GM21619 (cell line): ENCODE results near the gene PM20D1.

ENCODE experiments used
- ATAC-seq: cut with Tn5 transposase; IDR thresholded peaks from one replicate; pipeline ENCODE4 v1.9.1; 2021; ENCODE audit not compliant: unreplicated experiment

The PM20D1 gene

DNA sequence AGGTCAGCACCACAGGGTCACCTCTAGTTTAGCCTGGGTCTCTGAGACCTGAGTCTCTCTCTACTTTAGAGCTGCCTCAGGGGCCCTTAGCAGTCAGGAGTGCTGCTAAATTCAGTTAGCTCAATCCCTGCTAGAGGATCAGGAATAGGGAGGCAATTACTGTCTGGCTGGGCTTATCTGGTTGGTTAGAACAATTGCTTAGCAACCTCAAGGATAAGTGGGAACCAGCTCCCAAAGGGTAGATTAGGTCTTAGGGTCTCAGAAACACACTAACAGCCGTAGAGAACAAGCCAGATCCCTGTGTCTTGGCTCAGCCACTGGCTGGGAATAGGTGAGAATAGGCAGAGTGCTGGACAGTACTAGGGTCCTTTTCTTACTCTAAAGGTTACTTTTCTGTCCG lies 7.7 kb downstream of the PM20D1 start:
- no peak for ATAC-seq

DNA sequence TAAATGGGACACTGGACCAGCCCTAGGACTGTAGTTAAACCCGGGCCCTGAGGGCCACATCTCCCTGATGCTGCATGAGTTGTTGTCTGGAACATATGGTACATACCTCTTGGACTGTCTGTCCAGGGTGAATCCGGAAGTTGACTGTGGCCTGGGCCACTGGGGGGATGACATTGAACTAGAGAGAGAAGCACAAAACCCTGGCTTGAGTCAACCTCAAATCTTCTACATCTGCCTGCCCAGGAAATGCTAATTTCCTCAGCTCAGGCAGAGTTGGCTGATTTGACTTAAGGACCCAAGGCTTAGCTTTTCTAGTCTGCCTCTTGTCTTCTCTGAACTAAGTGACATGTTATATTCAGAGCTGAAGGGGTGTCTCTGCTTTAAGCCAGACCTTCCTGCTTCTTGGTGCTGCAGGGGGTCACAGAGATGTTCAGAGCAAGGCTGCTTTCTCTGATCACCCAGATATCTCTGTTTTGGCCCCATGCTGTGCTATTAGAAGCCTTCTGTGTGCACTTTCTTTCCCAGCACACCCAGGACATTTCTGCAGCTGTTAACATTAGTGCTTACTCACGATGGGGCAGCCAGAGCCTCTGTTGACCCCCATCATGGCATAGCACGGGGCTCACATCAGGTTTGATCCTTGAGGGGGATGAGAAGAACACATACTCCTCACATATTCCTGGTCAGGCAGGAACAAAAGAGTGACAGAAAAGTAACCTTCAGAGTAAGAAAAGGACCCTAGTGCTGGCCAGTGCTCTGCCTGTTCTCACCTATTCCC lies 9.6 kb downstream of the PM20D1 start:
- ATAC-seq = no peak

DNA sequence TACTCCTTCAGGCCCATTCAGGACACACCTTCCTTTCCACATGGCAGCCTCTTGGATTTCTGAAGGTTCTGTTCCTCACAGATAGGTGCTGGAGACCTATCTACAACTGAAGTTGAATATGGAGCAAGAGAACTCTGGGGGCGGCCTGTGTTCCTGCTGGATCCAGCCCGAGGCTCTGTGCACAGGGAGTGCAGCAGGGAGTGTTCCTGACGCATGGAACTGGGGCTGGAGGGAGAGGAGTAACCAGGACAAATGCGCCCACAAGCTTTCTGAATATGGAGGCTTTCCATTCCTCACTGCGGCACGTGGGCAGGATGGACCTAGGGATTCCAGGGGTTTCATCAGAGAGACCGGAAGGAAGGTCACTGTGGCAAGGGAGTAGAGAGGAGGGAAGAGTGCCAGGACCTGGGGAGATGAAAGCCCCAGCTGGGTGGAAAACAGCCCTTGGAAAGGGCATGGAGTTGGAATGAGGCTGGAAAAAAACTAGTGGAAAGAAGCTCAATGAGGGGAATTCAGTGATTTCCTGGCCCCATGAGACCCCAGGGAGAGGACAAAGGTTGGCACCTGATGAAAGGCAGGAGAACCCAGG lies 12.5 kb downstream of the PM20D1 start:
- ATAC-seq = no peak

DNA sequence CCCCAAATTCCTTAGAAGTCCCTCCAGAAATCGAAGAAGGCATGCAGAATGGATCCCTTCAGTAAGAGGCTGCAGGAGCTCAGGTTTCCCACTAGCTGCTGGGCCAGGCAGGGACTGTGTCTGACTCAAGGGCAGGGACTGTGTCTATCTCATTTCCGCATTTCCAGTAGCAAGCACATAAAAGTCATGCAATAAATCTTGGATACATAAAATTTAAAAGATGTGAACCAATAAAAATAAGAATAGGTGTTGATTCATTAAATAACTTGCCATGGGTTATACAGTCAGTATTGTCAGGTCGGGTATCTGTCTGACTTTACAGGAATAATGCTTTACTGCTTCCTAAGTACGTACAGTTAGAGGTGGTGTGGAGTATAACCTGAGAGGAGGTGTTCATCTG lies 15.2 kb downstream of the PM20D1 start:
- ATAC-seq = no peak

DNA sequence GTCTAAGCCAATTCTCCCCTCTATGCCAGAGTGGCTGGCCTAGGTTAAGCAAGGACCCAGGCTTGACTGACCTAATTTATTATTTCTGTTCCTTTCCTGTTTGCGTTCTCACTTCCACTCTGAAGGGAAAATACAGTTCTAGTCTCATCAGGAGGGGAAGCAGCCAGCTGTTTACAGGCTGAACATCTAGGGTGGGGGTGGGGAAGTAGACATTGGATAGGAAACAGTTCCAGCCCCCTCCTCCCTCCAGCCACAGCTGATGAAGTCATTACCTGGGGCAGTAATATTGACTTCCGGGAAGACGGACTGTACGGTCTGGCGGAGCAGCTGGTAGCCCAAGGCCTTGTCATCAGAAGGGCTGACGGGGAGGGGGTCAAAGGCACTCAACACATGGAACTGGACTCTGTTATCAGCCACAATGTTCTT lies 17.6 kb downstream of the PM20D1 start:
- no peak for ATAC-seq

DNA sequence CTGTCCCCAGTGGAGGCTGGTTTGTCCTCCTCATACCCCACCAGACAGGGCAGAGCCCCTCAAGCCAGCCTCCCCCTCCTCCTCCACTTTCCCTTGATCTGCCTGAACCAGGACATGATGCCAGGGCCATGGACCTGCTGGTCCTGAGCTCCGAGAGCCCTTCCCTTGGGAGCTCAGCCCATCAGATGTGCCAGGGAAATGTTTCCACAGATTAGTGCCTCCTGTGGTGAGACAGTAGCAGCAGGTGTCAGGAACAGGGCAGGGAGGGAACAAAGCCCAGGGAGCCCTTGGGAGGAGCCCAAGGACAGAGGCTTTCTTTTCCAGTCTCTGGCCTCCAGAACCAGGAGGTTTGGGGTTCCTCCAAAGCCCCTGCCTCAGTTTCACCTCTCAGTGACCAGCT lies 22.3 kb downstream of the PM20D1 start:
- no peak for ATAC-seq

DNA sequence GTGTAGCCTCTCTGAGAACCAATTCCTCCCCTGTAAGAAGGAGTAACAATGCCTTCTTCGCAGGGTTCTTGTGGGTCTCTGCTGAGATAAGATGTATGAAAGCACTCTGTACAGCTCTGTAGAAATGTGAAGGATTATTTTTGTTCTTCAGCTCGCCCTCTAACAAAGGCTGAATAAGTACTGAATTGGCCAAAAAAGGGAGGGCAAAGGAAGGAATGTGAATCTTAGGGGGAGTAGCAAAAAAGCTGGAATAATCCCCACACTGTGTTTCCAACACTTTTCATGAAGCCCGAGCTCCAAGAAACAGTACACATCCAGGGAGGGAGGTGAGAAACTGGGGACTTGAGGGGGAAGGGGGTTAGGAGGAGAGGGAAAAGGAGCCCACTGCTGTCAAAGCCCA lies 22.9 kb downstream of the PM20D1 start:
- ATAC-seq = no peak

DNA sequence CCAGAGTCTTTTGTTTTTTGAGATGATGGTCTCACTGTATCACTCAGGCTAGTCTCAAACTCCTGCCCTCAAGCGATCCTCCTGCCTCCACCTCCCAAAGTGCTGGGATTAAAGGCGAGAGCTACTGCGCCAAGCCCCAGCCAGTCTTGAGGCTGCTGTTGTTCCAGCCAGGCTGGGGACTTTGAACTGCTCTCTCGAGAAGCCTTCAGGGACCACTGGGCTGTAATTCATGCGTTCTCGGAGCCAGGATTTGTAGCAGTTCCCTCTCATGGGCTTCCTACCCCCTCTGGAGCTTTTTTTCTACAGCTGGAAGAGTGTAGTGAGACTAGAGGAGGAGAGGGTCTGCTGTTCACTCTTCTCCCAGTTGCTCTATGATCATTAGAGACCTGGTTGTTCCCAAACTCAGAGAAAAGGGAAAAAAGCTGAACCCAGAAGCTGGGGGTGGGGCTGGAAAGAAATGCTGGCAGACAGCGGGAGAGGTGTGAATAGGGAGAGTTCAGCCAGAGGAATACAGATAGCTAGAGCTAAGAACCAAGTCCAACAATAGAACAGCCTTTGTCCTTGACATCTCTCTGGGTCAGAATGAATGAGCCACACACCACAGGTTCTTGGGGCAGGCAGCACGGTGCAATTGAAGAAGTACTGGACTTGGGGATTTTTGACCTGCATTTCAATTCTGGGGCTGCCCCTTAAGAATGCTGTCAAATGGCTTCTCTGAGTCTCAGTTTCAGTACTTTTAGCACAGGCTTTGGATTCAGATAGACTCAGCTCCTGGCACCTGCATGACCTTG lies 23.7 kb downstream of the PM20D1 start:
- ATAC-seq = no peak

DNA sequence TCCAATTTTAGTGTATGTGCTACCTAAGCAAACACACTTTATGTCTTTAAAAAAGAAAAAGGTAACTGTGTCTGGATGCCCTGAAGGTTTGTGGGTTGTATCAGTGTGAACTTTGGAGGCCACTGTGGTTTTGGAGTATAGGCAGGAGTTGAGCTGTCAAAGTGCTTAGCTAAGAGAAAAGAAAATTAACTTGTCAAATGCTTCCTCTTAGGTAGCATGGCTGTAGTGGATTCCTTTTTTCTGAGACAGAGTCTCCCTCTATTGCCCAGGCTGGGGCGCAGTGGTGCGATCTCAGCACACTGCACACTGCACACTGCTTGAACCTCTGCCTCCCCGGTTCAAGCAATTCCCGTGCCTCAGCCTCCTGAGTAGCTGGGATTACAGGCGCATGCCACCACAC lies 25.8 kb downstream of the PM20D1 start:
- no peak for ATAC-seq

DNA sequence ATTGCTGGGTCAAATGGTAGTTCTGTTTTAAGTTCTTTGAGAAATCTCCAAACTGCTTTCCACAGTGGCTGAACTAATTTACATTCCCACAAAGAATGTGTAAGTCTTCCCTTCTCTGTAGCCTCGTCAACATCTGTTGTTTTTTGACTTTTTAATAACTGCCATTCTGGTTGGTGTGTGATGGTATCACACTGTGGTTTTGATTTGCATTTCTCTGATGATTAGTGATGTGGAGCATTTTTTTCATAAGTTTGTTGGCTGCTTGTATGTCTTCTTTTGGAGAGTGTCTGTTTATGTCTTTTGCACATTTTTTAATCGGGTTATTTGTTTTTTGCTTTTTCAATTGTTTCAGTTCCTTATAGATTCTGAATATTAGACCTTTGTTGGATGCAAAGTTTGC lies 26.7 kb downstream of the PM20D1 start:
- peak; percentile 48 for ATAC-seq

DNA sequence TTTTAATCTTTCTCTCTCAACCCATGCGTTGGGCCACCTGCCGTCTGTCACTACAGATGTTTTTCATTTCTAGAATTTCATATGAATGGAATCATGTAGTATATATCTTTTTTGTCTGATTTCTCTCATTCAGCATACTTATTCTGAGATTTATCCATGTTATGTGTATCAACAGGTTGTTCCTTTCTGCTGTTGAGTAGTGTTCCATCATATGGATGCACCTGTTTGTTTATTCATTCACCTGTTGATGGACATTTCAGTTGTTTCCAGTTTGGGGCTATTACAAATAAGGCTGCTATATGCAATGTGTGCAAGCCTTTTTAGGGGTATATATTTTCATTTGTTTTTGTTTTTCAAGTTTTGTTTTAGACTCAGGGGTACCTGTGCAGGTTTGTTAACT lies 27.5 kb downstream of the PM20D1 start:
- ATAC-seq = no peak

DNA sequence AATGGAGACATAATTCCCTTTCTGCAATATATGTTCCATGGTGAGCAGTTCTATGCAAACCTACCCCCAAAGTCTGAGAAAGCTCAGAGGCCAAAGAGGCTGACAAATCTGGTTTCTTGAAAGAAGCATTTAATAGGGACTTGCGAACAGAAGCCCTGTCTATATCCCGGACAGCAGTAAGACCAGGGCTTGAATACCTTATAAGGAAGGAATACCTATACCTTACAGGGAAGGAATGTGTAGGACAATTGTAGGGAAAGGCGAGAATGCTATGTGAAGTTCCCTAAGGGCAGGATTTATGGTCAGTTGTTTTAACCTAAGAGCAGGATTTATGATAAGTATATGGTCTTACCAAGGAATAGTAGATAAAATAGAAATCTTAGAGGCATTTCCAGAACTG lies 31.9 kb downstream of the PM20D1 start:
- ATAC-seq = no peak

DNA sequence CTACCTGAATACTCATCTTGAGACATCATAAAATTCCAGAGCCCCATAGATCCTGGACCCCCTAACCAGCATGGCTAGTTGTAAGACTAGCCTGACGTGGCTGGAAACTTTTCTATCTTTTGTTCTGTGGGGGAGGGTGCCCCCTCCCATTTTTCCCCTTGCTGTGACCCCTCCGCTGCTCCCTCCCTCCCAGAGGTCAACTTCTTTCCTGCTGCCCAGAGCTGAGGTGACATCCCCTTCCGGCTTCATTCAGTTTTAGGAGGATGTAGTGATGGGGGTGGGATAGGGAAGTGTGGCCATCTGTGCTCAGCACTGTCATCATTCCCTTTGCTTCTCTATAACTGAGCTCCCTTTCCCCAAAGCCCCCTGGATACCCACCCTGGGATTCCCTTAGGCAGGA lies 32.6 kb downstream of the PM20D1 start:
- ATAC-seq = no peak

DNA sequence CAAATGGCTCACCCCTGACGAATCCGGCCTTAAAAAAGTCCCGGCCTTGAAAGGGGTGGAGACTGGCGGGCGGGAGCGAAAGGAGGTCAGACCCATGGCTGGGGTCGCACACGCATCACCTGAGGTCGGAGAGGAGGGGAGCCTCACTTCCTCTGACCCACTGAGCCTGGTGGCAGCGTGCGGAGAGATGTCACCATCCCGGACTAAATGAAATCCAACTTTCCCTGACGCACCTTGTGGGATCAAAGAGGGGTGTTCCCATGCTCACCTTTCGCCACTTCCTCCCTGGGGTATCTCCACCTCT lies 36.2 kb downstream of the PM20D1 start:
- ATAC-seq = no peak

DNA sequence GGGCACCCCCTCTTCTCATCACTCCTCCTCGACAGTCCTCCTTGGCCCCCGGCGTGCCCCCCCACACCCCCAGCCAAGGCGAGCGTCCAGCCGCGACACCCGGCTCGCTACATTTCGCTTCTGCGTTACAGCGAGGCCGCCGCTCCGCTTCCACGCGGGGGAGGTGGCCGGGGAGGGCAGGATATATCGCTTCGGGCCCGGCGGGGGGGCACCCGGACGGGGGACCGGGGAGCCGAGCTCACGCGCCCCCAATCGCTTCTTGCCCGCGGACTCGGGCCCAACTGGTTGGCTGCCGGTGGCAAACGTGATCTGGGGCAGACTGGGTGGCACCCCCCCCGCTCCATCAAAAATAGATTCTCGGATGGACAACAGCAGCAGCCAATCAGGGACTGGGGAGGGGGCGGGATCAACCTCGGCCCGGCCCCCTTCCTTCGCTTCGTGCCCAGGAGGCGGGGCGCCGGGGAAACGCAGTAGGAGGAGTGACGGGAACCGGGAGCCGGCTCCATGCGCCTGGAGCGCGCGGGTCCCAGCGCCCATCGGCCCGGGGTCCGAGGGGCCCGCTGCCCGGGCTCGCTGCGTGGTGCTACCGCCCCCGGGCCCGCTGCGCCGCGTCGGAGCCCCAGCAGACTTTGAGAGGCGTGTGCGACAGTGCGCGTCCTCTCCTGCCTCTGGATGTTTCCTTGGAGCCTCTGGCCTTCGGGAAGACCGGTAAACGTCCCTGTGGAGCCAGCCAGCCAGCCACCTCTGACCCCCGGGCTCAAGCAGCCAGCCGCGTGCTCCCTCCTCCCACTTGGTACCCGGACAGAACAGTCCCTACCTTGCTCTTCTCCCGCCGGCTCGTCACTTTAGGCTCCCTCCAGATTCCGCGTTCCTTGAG lies 36.8 kb downstream of the PM20D1 start, which contains the start of gene SLC41A1:
SLC41A1 (minus strand) TSS at position 321 of the 877 bp plus-strand sequence. CDS start 2,757 bp downstream, outside the sequence.
- ATAC-seq = peak; percentile 88

DNA sequence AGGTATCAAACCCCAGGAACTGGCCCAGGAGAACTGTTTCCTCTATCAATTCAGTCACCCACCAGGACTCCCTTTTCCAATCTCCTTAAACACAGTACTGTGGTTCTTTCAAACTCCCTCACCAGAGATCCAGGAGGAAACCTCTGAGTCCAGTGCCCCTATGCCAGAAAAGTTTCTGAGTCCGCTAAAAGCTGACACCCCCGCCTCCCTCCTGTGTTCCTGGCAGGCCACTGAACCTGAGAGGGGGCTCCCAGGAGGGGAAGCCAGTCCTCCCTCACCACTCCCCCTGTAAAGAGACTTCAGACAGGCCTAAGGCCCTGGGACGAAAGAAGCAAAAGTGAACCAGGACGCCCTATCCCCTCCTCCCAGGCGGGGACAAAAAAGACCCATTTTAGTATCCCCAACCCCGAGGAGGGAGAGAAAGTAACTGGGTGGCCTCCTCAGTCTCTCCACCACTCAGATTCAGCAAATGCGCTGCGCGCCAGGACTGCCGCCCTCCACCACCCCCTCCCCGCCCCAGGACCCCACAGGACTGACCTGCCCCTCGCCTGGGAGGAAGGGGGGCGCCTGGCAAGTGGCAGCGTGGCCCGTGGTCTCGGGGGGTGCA lies 37.6 kb downstream of the PM20D1 start:
- ATAC-seq = peak; percentile 7

DNA sequence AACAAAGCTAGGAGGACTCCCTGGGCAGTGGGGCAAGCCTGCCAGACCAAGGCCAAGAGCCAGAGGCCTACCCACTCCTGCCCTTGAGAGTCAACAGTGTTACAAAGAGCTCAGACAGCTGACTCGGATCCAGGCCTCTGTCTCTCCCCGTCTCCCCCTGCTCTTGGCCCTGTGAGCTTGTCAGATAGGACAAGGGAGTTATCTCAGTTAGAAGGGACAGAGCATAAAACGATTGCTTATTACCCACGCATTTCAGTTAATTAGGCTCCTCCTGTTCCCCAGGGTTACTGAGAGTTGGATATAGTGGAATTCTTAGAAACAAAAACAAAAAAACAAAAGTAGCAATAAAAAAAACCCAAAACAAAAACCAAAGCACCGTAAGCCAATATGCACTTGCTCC lies 38.3 kb downstream of the PM20D1 start:
- no peak for ATAC-seq

DNA sequence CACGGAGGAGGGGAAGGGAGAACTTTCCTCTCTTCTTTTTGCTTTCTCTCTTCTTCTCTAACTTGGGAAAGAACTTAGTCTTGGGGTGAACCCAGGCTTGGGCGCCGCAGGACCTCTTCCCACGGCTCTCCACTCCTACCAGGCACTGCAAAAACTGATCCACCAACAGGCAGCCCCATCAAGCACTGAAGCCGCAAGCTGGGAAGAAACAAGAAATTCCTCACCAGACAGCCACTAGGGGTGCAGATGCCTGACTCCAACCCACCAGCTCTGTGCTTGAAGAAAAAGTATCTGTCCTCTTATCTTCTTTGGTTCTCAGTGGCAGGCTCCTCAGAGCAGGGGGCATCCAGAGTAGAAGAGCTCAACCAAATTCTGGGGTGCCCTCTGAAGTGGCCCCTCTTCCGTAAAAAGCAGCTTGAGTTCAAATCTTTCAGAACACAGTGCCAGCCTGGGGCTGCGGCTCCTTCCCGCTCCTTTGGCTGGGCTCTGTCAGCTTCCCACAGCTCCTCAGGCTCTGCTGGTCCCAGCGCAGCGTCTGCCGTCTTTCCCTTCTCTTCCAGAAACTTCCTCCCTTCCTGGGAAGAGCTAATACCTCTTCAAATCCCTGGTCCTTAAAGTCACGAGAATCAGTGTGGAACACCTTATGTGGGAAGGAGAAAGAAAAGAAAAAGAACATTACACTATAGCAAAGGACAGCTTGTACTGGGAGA lies 39.3 kb downstream of the PM20D1 start:
- ATAC-seq = no peak

DNA sequence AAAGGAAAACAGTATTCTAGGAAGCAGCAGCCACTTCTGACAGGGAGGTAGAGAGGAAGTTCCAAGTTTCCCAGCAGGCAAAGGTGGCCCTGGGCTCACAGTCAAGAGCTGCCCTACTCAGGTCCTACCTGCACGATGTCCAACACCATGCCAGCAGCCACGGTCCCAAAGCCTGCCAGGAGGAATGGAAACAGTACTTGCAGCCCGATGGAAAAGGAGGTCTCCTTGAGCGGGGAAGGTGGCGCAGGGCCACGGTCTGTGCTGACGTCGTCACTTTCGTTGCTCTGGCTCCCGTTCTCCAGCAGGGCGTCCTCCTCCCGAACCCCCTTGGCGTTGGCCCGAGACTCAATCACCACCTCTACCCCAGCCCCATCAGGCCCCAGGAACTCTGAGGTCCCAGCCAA lies 40.0 kb downstream of the PM20D1 start:
- ATAC-seq = no peak

DNA sequence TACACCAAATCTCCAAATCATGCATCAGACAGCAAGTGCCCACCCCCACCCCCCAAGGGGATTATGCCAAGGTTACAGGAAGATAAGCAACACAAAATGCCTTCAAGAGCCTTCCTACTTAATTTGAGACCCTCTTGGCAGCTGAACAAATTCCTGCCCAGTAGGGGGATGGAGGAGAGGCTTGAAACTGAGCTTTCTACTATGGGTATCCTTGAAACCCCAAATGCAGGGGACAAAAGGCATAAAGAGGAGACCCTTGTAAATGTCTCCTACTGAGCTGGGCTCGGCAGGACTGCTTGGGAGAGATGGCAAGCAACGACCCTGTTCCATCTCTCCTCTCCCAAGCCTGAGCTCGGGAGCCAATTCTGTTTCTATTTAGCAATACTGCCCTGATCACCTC lies 40.5 kb downstream of the PM20D1 start:
- no peak for ATAC-seq
